GM20000 (cell line): ENCODE measurements around the gene GOLGA1.

Experiments used
- DNase-seq: peaks from one replicate; pipeline ENCODE4 v3.0.0; 2012; ENCODE audit warnings: low spot score
- TF ChIP-seq, protein P1 (sequence below): IDR thresholded peaks from 2 replicates; pipeline ENCODE4 v1.5.1; 2012; ENCODE audit warnings: mild to moderate bottlenecking, control low read depth; ENCODE audit errors: extremely low read depth, missing control alignments

Gene GOLGA1

DNA sequence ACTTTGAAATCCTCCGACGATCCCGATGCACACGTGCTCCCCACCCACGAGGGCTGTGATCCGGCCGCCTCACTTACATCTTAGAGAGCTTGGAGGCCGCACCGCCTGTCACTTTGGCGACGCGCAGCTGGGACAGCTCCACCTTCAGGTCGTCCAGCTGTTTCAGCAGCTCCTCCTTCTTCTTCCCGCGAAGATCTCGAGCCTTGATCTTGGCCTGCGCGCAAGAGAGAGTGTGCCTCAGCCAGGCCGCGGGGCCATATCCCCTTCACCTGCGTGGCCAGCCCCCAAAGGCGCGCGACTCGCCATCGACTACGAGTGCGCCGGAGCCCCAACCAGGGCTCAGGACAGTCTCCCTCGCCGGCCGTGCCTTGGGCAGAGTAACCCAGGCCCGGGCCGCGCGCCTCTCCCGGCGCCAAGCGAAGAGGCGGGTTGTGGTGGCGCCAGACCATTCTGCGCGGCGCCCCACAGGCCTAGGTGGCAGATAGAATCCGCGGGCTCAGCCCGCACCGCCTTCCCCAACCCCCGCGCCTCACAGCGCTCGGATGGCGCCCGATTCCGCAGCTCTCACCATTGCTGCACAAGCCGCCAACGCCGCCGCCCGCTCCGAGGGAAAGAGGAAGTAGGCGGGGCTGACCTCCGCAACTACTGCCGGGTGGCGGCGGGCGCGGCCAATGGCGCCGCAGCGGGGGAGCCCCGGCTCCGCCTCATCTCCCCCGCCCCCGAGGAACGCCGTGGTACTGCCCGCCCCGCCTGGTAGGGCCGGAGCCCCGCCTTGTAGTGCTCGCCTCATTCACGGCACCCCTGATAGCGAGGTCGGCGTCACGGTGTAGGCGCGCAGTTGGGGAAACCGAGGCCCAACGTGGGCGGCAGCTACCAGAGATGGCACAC is 79.3 kb downstream of the GOLGA1 start, which contains the start of the genes ARPC5L and RPL35:
Gene ARPC5L, plus strand, starts transcription at position 789 of the 888 bp plus-strand sequence. CDS start 7,161 bp downstream, outside the sequence.
Gene RPL35, minus strand, starts transcription at position 616 of the 888 bp plus-strand sequence. Its CDS starts 45 bp downstream, at position 571.
- TF ChIP-seq, protein P1, sequence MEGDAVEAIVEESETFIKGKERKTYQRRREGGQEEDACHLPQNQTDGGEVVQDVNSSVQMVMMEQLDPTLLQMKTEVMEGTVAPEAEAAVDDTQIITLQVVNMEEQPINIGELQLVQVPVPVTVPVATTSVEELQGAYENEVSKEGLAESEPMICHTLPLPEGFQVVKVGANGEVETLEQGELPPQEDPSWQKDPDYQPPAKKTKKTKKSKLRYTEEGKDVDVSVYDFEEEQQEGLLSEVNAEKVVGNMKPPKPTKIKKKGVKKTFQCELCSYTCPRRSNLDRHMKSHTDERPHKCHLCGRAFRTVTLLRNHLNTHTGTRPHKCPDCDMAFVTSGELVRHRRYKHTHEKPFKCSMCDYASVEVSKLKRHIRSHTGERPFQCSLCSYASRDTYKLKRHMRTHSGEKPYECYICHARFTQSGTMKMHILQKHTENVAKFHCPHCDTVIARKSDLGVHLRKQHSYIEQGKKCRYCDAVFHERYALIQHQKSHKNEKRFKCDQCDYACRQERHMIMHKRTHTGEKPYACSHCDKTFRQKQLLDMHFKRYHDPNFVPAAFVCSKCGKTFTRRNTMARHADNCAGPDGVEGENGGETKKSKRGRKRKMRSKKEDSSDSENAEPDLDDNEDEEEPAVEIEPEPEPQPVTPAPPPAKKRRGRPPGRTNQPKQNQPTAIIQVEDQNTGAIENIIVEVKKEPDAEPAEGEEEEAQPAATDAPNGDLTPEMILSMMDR: no peak
- peak; percentile 99 for DNase-seq

DNA sequence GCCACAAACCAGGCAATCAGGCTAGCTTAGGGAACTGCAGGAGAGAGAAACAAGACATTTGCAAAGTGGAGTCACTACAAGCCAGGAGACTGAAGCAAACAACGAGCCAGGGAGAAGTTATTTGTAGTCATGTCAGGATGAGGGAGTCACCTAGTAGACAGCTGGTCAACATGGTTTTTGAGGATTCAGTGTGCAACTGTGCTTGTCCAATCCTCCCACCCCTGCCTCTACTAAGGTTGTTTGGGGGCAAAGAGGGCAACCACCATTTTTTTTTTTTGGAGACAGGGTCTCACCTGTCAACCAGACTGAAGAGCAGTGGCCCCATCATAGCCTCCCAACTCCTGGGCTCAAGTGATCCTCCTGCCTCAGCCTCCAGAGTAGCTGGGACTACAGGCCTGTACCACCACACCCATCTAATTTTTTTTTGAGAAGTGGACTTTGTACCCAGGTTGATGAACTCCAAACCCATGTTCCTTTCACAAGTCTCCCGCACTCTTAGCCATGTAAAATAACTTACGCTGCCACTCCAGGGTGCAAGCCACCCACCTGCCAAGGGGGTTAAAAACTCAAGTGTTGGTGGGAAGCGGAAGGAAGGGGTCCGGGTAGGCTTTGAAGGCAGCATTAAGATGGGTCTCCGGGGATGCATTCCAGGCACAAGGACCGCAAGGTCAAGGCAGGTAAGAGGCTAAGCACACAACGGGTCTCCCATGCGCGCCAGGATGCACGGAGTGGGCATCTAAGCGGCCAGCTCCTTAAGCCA is 80.1 kb downstream of the GOLGA1 start:
- TF ChIP-seq, protein P1: no peak
- no peak for DNase-seq

DNA sequence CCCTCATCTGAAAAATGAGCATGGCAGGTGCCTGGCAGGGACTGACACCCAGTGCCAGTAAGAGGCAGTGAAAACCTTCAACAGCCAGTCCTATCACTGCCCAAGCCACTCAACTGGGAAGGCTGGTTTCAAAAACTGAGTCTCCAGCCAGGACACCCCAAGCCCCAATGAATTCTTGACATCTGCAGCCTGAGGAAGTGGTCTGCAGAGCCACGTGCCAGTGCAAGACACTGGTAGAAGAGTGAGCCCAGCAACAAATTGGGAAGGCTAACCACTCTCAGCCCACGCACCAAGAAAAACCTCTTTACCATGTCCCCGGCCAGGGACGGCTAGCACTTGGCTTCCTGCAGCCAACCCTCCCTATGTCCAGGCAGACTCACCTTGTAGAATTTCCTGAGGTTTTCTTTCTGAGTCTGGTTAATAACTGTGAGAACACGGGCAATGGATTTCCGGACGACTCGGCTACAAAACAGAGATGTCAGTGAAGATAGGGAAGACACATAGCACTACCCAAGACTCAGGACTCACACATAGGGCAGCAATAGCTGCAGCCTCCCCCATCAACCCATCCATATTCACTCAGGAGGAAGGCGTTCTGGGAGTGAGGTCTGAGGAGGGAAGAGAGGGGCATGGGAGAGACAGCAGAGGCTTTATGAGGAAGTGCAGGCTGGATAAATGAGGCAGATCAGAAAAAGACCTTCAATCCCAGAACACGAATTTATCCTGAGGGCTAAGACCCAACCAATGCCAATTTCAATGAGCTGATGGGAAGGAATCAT is 80.9 kb downstream of the GOLGA1 start:
- TF ChIP-seq, protein P1: no peak
- no peak for DNase-seq

DNA sequence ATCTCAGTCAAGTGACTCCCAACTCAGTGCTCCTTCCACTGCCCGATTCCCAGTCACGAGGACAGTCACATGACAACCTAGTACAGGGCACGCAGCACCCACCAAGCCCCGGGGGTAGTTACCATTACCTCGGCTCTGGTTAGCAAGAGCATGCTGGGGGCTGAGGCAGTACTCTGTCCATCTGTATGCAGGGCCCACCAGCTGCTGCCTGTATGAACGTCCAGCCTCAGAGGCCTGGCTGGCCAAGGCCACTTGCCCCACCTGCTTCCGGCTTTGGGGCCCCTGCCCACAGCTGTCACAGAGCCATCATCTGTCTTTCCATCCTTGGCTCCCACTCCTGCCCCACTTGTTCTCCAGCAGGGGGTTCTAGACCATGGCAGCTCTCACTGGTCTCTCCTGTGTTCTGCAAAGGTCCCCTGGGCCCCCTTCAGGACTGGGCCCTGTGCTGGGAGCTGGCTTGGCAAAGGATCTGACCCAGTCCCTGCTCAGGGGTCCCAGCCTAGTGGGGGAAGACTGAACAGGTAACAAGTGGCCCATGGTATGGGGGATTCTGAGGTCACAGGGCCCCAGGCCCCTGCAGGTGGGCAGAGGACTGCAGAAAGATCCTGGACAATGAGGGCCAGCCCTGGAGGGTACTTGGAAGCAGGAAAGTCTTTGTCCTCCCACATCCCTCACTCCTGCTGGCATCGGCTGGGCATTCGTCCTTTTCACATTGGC is 82.4 kb downstream of the GOLGA1 start:
- TF ChIP-seq, protein P1: no peak
- DNase-seq: no peak

DNA sequence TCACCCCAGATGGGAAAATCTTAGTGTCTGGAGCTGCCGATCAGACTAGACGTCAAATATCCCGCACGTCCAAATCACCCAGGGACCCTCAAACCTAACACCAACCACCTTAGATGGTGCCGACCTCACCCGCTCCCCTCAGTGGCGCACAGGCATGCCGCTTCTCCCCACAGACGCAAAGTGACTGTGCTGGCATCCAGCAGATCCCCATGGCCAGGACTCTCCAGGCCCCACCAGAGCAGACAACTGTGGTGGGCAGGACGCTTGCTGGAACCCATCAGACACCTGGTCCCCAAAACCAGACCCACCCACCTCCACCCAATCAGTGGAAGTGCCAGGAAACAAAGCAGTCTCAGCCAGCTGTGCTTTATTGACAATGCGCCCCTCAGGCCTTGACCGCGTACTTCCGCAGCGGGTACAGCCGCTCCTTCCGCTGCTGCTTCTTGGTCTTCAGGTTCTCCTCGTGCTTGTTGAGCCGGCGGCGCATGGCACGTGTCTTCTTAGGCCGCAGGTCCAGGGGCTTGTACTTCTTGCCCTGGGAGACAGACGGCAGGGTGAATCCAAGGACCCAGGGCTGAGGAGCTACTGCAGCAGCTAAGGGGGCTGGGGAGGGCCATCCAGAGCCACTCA is 83.2 kb downstream of the GOLGA1 start:
- TF ChIP-seq, protein P1: no peak
- DNase-seq: no peak
